GM21367 (cell line): ENCODE measurements around the gene ARL5B.

Experiments
- ATAC-seq: cut with Tn5 transposase; IDR thresholded peaks from one replicate; pipeline ENCODE4 v1.9.1; 2021; ENCODE audit not compliant: unreplicated experiment

Gene ARL5B

DNA sequence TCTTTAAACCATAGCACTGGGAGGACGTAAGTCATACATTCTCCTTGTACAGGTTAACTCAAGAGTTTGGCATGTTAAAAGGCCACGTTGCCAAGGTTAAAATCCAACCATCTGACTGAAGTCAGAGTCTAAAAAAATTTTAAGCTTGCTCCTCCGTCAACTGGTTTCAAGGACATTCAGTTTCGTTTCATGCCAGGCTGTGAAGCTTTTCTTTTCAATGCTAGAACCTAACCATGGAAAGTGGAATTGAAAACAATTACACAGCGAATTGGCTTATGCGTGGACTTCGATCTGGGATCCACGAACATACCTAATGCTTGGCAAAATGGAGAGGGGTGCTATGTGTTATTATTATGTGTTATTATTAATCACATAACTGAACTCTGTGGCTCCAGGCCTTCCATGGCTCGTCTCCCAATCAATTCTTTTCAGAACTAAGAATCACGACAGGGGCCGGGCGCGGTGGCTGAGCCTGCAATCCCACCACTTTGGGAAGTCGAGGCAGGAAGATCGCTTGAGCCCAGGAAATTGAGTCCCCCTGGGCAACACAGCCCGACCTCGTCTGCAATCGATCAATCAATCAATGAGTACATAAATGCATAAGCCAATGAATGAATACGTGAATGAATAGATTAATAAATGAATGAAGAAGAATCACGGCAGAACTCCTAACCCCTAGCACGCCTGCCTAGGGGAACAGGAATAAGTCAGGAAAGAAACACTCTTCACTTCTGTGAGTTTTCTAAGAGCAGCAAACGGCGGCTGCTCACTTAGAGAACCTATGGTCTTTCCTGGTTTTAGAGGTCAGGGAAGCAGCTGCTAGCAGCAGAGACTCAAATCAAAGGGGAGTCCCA is 733 bp upstream of the ARL5B start:
- ATAC-seq = peak; percentile 16

DNA sequence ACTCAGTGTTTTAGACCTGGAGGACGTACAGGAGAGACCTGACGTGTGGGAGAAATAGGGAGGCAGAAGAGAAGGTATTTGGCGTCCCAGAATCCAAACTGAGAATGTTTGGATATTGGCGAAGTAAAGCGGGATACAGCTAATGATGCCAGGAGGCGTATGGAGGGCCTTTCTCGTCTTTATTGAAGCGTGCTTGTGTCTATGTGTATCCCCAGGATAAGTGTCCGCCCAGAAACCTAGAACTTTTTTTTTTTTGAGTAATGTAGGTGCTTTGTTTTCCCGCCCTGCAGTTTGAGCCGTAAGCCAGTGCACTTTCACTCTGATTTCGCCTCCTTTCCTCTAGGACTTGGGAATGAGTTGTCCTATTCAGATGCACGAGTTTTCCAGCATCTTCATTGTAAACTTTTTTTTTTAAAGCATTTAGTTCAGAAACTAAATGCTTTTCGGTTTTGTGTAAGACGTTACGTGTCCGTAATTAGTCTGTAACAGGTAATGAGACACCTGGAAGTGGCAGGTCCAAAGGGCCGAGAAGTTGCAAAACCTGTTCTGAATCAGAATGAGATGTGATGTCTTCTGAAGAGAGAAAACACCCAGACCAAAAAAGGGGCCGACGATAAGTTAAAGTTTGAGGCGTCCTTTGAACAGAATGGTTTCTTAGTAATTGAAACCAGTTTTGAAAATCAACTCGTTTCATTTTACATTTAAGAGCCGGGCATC is 746 bp downstream of the ARL5B start:
- peak; percentile 12 for ATAC-seq

DNA sequence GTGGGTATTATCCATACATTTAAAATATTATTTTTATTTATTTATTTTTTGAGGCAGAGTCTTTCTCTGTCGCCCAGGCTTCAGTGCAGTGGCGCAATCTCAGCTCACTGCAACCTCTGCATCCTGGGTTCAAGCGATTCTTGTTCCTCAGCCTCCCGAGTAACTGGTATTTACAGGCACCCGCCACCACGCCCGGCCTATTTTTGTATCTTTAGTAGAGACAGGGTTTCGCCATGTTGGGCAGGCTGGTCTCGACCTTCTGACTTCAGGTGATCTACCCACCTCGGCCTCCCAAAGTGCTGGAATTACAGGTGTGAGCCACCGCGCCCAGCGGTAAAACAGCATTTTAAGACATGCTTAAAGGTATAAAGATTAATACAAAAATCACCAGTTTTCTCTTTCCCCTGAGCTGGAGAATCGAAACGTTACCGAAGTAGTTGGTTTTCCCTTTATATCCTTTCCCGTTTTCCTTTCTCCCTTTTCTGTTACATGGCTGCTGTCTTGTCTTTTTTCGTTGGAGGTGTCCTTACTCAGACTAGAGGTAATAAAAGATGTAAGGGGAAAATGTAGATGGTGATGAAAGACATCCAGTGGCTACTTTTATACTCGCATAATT is 1.7 kb downstream of the ARL5B start:
- ATAC-seq = no peak

DNA sequence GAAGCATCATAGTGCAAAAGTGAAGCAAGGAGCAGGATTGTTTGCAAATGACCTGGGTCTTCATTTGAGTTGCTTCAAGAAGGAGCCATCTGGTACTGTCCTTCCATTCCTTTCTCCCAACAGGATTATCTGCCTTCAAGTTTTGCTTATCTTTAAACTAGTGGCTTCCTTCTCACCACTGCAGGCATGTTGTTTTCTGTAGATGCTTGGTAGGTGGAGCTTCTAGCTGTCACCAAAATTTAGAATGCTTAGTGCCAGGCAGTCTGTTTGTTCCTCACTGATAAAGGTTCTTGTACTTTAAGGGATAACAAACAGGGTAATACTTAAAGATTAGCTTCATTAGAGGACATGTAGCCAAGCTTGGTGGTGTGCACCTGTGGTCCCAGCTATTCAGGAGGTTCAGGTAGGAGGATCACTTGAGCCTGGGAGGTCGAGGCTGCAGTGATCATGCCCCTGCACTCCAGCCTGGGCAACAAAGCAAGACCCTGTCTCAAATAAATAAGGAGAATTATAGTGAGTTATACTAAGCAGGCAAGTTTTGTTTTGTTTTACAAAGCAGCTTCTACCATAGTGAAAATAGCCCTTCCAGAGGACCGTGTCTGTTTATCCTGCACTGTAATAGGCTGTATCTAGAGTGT is 5.7 kb downstream of the ARL5B start:
- no peak for ATAC-seq

DNA sequence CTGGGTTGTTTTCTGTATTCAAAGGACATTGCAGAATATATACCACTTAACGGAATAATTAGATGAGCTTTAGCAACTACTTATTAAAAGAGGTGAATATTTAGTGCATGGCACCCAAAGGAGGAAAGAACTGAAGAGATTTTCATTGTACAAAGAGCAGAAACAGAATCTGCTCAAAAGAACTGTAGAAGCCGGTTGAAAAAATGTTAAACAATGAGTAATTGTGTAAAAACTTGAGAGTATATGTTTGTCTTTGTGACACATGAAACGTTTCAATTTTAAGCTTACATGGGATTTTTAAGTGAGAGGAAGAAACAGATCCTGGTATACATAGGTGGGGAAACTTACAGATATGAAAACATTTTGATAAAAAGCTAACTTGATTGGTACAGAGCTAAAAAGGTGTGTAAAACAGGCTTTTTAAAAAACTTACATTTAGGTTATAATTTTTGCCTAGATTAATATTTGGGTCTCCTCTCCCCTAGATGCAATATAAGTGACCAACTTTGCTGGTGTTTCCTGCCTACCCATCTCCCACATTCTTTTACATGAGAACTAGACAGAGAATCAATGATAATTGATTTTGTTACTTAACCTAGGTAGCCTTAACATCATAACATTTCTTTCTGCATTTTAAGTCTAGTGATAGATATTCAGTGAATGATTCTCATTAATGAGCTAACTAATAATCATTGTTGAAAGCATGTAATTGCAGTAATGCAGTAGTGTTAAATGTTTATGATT is 6.8 kb downstream of the ARL5B start:
- no peak for ATAC-seq

DNA sequence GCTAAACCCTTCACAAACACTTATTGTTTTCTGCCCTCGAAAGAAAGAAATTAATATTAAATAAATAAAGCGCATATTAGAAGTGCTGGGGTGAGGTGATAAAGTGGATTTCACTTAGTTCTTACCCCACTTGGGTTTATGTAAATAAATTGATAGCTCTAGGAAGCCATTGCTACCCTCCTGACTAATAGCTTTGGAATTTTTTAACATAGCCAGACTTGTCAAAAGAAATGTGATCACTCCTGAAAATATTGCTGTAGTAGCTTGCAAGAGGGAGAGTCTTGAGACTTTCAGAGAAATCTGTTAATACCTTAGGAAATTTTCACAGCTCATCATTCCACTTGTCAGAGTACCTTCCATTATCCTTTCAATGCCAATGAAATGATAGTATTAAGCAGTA is 7.6 kb downstream of the ARL5B start:
- ATAC-seq = no peak

DNA sequence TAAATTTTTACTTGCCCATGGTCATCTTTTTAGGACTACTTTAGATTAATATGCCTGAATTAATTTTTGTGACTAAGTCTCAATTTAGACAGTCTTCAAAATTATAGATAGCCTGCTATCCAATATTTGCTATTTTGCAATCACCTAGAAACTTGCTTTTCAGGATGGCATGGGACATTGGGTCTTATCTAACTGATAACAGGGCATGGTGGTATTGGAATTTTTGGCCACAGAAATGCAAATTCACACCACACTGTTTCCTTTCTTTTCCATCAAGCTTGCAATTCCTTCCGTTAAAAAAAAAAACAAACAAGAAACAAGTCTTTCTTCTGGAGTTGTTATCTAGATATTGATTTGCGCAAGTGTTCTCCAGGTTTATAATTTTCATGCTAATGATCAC is 8.8 kb downstream of the ARL5B start:
- ATAC-seq = no peak

DNA sequence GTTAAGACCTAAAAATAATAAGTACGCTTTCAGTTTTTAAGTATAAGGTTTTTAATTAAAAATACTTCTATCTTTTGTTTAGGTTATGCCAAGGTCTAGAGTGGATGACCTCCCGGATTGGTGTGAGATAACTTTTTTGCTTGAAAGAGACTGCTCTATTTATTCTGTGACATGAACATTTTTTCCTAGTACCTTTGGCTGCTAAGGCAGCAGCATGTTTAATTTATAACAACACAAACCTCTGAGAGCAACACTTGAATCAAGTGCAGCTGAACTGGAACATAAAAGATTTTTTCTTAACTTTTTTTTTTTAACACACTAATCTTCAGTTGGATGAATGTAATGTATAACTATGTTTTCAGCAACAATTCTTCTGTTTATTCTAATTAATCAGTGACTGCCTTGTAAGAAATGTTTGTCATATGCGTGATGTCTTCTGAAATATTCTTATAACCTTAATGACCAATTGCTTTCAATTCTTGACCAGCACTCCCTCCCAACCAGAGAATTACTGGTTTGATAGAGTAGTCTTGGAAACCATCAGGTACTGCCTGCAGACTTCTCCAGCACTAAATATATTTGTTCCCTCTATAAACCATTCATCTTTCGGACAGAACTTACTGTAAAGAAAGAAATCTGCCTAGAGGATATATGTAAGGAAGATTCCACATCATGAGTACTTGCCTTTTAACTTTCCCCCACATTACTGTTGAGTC is 16.0 kb downstream of the ARL5B start:
- ATAC-seq = no peak

DNA sequence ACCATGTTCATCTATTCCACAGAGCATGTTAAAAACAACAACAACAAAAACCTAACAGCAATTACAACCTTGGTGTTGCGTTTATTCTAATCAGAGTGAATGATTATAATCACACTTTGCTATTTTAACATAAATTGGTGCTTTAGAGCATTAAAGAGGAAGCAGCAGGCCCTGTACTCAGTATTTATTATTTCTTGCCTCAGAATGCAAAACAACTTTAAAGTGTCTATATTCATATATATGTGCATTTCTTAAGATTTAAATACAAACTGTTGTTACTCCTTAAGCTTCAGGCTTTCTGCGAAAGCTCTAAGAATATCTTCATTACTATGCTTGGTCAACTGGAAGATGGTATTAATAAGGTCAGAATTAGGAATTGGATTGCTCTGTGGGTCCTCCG is 21.5 kb downstream of the ARL5B start:
- ATAC-seq = no peak

DNA sequence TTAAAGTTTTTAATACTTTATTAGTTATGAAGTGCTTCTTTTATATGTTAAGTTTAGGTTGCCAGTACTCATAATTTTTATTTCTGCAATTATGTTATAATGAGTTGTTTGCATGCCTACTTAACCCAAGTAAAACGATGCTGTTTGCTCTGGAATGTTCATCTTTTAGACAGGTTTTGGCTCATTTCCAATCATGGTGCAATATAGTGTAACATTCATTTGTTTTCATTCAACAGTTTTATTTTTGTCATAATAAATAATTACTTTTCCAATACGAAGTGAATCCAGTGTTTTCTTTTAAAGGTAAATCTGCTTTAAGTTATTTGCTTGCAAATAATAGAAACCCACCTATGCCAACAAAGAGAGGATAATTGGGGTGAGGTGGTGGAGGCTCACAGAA is 22.1 kb downstream of the ARL5B start:
- no peak for ATAC-seq

DNA sequence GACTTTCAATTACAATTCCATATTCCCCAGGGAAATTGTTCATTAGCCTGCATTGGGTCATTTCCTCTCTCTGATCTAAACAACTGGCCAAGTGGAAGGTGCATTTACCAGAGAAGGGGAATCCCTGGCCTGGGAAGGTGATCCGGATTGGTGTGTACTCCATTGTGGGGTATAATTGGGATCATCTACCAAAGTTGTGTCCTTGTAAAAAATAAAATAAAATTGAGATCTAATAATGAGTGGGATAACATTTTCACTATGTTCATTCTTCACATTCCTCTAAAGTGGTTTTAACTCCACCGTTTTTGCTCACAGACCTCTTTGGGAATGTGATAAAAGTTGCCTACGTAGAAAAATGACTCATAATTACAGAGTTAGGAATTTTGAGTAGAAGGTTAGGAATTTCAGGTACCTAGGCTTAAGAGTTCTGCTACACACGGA is 22.8 kb downstream of the ARL5B start:
- ATAC-seq = no peak

DNA sequence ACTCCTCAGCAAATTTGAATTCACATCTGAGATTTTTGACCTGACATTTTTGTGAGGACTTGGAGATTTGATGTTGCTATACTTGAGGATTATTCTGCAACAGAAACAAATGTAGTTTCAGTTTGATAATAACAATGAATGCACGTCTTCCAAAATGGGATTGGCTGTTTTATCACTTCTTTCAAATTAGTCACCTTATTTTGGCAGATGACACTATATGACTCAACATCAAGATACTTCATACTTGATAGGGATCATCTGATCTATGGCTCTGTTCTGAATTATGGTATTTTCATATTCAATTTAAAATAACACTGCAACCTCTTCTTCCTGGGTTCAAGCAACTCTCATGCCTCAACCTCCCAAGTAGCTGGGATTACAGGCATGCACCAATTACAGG is 24.2 kb downstream of the ARL5B start:
- no peak for ATAC-seq

DNA sequence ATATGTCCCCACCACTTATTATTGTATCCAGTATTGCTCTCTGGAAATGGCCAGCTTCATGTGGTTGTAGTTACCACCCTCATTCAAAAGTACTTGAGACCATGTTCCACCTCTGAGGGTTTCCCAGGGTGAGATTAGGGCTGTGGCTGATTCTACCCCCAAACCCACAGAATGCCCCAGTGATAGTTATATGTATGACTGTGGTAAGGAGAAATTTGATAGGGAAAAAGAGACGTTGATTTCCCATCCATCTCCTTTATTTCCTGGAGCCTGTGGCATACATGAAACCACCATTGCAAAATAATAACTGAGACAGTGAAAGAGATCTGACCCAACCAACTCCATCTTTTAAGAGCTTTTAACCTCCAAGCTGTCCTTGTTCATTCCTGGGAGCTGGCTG is 25.2 kb downstream of the ARL5B start:
- no peak for ATAC-seq

DNA sequence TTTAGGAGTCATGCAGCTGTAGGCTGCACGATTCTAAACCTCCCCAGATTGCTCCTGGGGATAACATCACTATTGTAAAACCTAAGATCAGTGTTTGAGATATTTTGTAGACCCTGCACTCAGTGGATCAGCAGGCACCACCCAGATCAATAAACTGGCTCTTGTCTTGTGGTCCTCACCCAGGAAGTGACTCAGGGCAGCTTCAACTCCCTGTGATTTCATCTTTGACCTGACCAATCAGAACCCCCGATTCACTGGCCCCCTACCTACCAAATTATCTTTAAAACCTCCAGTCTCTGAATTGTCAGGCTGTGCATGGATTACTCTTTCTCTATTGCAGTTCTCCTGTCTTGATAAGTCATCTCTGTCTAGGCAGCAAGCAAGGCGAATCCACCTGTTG is 25.7 kb downstream of the ARL5B start:
- no peak for ATAC-seq

DNA sequence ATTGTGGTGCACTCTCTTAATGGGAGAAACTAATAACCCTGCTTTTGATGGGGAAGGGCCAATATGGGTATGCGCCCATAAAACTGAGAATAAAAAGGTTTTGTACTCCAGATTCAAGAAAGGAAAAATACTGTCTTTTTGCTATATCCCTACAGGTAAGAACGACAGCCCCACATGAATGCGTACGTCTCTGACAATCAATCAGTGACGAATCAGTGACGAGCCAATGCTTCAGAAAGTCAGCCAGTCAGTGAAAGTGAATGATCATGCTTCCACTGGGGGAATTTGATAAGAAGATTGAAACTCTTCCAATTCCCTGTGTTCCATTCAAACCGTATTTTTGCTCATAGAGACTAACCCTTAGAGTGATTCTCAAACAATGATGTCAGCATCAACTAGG is 26.3 kb downstream of the ARL5B start:
- ATAC-seq = no peak

DNA sequence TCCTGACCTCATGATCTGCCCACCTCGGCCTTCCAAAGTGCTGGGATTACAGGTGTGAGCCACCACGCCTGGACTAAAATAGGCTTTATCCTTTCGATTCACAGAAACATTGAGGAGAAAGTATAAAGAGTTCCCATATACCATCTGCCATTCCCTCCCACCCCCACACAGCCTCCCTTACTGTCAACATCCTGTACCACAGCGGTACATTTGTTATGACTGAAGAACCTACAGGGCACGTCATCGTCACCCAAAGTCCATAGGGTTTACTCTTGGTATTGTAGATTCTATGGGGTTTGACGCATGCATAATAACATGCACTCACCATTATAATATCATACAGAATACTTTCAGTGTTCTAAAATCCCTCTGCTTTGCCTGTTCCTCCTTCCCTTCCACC is 28.0 kb downstream of the ARL5B start:
- ATAC-seq = no peak

DNA sequence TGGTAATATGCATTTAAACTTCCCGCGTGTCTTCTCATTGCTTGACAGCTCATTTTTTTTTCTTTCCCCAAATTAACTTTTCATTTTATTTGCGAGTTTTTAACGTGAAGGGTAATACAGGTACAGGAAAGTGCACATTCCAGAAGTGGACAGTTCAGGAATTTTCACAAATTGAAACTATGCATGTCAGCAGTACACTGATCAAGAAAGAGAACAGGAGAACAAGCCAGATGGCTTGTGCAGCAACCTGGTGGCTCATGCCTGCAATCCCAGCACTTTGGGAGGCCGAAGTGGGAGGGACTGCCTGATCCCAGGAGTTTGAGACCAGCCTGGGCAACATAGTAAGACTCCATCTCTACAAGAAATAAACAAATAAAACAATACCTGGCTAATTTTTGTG is 28.5 kb downstream of the ARL5B start:
- no peak for ATAC-seq

DNA sequence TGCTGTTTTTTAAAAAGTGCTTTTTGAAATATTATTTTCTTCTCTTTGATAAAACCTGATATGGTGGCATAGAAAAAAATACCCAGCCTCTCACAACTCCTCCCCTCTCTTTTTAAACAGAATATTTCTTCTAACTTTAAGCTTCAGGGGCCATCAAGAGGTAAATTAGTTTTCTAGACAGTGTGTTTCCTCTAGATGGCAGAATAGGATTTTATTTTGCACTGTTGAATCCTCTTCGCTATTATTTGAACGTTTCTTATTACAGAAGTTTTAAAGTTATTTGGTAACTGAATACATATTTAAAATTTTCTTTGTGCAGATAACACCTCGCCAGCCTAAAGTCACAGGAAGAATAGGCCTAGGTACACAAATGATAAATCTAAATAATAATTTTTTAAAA is 30.3 kb downstream of the ARL5B start:
- no peak for ATAC-seq

DNA sequence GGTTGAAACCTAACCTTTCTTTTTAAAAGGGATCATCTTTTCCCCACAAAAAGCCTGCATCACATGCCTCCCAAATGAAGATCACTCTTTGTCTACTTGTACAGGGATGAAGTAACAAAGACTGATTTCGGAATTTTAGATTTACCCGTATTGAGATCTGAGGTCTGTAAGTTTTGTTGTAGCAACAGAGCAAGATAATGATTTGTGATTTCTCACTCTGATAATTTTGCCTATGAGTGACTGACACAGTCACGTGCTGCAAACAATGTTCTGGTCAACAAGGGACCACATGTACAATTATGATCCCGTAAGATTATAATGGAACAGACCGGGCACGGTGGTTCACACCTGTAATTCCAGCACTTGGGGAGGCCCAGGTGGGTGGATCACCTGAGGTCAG is 31.3 kb downstream of the ARL5B start:
- ATAC-seq = no peak
